Erythroblast (primary cell): ENCODE measurements around the gene LIN7A.

Experiments used
- GATA1 ChIP-seq: IDR thresholded peaks from 2 replicates; pipeline ENCODE4 v1.6.1; 2011; ENCODE audit warnings: low read depth, mild to moderate bottlenecking, control low read depth, low read length, moderate library complexity
- POLR2A ChIP-seq: IDR thresholded peaks from 2 replicates; pipeline ENCODE4 v1.6.1; 2011; ENCODE audit warnings: mild to moderate bottlenecking, low read length

GRCh38 chr12:80810874-80811273 lies 126.9 kb downstream of the LIN7A start:
- TF ChIP-seq POLR2A (no peak), GATA1 (no peak)
